Liver (tissue), 9 donors: ENCODE measurements around the gene KLK1. TPM values are rescaled to one million over a fixed set of nuclear protein-coding genes. Genes with fewer than 3 reads are reported as not detected.

ENCODE experiments used
- DNase-seq: peaks from one replicate; pipeline ENCODE4 v3.0.0-alpha.2; 2017; ENCODE audit warnings: low spot score
- H3K27ac ChIP-seq, 2 donors: one replicate each; pipeline ENCODE4 v1.7.0; 2013; ENCODE audit warnings: inconsistent platforms in 2 of 2, low read length in 2 of 2, control low read depth in 1 of 2, low read depth in 1 of 2, mild to moderate bottlenecking in 1 of 2
- H3K27me3 ChIP-seq, 4 donors: one replicate each; pipeline versions ENCODE4 v1.6.1 to v1.7.0; 2013; ENCODE audit warnings: low read length in 3 of 4, inconsistent platforms in 1 of 4, mild to moderate bottlenecking in 1 of 4, moderate library complexity in 1 of 4; ENCODE audit not compliant: control insufficient read depth in 4 of 4, insufficient read depth in 4 of 4
- H3K36me3 ChIP-seq, 4 donors: one replicate each; pipeline versions ENCODE4 v1.6.1 to v1.7.0; 2013; ENCODE audit warnings: low read length in 3 of 4, mild to moderate bottlenecking in 3 of 4, low read depth in 1 of 4, moderate library complexity in 1 of 4; ENCODE audit not compliant: control insufficient read depth in 4 of 4, insufficient read depth in 3 of 4
- H3K4me1 ChIP-seq, 4 donors: one replicate each; pipeline versions ENCODE4 v1.6.1 to v1.7.0; 2013; ENCODE audit warnings: low read length in 3 of 4, mild to moderate bottlenecking in 3 of 4, moderate library complexity in 1 of 4; ENCODE audit not compliant: control insufficient read depth in 4 of 4, insufficient read depth in 4 of 4
- H3K4me3 ChIP-seq, 3 donors: one replicate each; pipeline versions ENCODE4 v1.6.1 to v1.7.0; 2013; ENCODE audit warnings: low read length in 3 of 3, control low read depth in 1 of 3, low read depth in 1 of 3, mild to moderate bottlenecking in 1 of 3
- H3K9ac ChIP-seq, 2 donors: one replicate each; pipeline ENCODE4 v1.7.0; 2013; ENCODE audit warnings: low read length in 2 of 2, mild to moderate bottlenecking in 2 of 2, moderate library complexity in 2 of 2, control low read depth in 1 of 2, low read depth in 1 of 2
- H3K9me3 ChIP-seq, 4 donors: one replicate each; pipeline versions ENCODE4 v1.6.1 to v1.7.0; 2013; ENCODE audit warnings: low read length in 3 of 4; ENCODE audit not compliant: control insufficient read depth in 4 of 4
- ATF3 ChIP-seq: IDR thresholded peaks from 2 replicates; pipeline ENCODE4 v1.6.1; 2016; ENCODE audit warnings: antibody characterized with exemption
- CTCF ChIP-seq: fragments of 150-350 bp; IDR thresholded peaks from 2 replicates; pipeline ENCODE4 v1.5.1; 2017; ENCODE audit warnings: improper control_type of control experiment, low read depth, low read length; ENCODE audit not compliant: missing input control
- EGR1 ChIP-seq, 2 donors: IDR thresholded peaks; 2 replicates each; pipeline ENCODE4 v1.6.1; 2016 to 2018; ENCODE audit warnings: antibody characterized with exemption in 2 of 2, low read depth in 2 of 2
- FOXA2 ChIP-seq: IDR thresholded peaks from 2 replicates; pipeline ENCODE4 v1.6.1; 2016; ENCODE audit warnings: antibody characterized with exemption
- HNF4G ChIP-seq: IDR thresholded peaks from 2 replicates; pipeline ENCODE4 v1.6.1; 2016; ENCODE audit warnings: antibody characterized with exemption
- RAD21 ChIP-seq, 2 donors: IDR thresholded peaks; 2 replicates each; pipeline ENCODE4 v1.6.1; 2016; ENCODE audit warnings: antibody characterized with exemption in 2 of 2, mild to moderate bottlenecking in 2 of 2
- YY1 ChIP-seq: IDR thresholded peaks from 2 replicates; pipeline ENCODE4 v1.6.1; 2016; ENCODE audit warnings: antibody characterized with exemption, mild to moderate bottlenecking
- ZBTB33 ChIP-seq: IDR thresholded peaks from 2 replicates; pipeline ENCODE4 v1.6.1; 2016; ENCODE audit warnings: antibody characterized with exemption
- WGBS: extraction: QIAGEN DNeasy Blood & Tissue Kit; methylation state at CpG from one replicate; pipeline ENCODE4 v1.1.7; 2013; 5-methylcytosine and 5-hydroxymethylcytosine counted together
- polyA plus RNA-seq, 2 donors: library from polyadenylated mRNA; stranded (reverse) in 1 of 2; unstranded in 1 of 2; fragments of 200-250 nt in 1 of 2; fragments of >200 nt in 1 of 2; fragmentation: Nextera tagmentation in 1 of 2; extraction: Ambion mirVana in 1 of 2; gene quantifications; one replicate each; pipeline versions ENCODE4 v1.2.1 to v1.2.3, GENCODE V29; 2013 to 2015
- total RNA-seq, 2 donors: library from RNA; depleted of rRNA; stranded (reverse); fragments of >200 nt; gene quantifications; one replicate each; pipeline ENCODE4 v1.2.3, GENCODE V29; 2014
- donor health status: healthy.
- donor health status: healthy.
- donor health status: healthy.
- donor health status: healthy.
- donor health status: healthy.

KLK1 gene
- total and polyA plus RNA-seq, 4 donors: not detected

- no peak overlapping the region for H3K27ac ChIP-seq
- 90% methylated on average over 4 of the region's 4 CpGs for WGBS
- no peak for DNase-seq
- peaks cover 6 to 33% (median 8%) of the 10 kb centered on the region in 4 donors for H3K36me3 ChIP-seq
- no peak overlapping the region for H3K4me3 ChIP-seq
- no peak for TF ChIP-seq ZBTB33
- no peaks in the 10 kb centered on the region for H3K4me1 ChIP-seq
- no peaks in the 10 kb centered on the region for H3K9me3 ChIP-seq
- no peak overlapping the region for H3K9ac ChIP-seq
- H3K27me3 ChIP-seq: no peaks in the 10 kb centered on the region
These were observed 27.9 kb downstream of the KLK1 start for GRCh38 chr19:50795664-50796073.

- 60% methylated on average over 18 of the region's 18 CpGs for WGBS
- Histone ChIP-seq H3K36me3 (peaks cover 6 to 33% (median 8%) of the 10 kb centered on the region in 4 donors), H3K27me3 (no peaks in the 10 kb centered on the region), H3K27ac (no peak overlapping the region), H3K4me1 (no peaks in the 10 kb centered on the region), H3K4me3 (no peak overlapping the region), H3K9ac (no peak overlapping the region), H3K9me3 (no peaks in the 10 kb centered on the region)
- no peak for DNase-seq
- TF ChIP-seq HNF4G (no peak), EGR1 (IDR thresholded peaks at IDR 0.05; ENCODE audit: low read depth in 2 of 2) (no peak), ATF3 (no peak), FOXA2 (no peak), RAD21 (IDR thresholded peaks at IDR 0.05) (no peak), ZBTB33 (no peak)
These were observed 28.5 kb downstream of the KLK1 start for GRCh38 chr19:50794876-50795663.

GRCh38 chr19:50794074-50794875 is 29.3 kb downstream of the KLK1 start:
- Histone ChIP-seq H3K9ac (no peak overlapping the region), H3K27ac (no peak overlapping the region), H3K4me1 (no peaks in the 10 kb centered on the region), H3K4me3 (no peak overlapping the region), H3K36me3 (peaks cover 6 to 29% (median 8%) of the 10 kb centered on the region in 4 donors), H3K9me3 (no peaks in the 10 kb centered on the region), H3K27me3 (no peaks in the 10 kb centered on the region)
- WGBS: 28% methylated on average over 16 of the region's 16 CpGs
- DNase-seq: no peak
- TF ChIP-seq CTCF: peak; percentile 4
- TF ChIP-seq YY1: no peak
